SK-N-SH treated with all-trans-retinoic acid at 6 μM for 48 hours (cell line): ENCODE data around the gene RNF114.

Experiments used
- ATAC-seq: fragments of 200-7000 bp; cut with Tn5 transposase; 3 replicates; pipeline ENCODE4 v1.9.1; 2020; ENCODE audit warnings: mild to moderate bottlenecking, moderate library complexity
- ARNTL ChIP-seq: fragments of 450-650 bp; formaldehyde crosslinking; IDR thresholded peaks from 2 replicates; pipeline ENCODE4 v1.5.0; 2020; ENCODE audit warnings: low read depth, mild to moderate bottlenecking, moderate library complexity, borderline replicate concordance
- BACH2 ChIP-seq: fragments of 250-450 bp; sonication (Bioruptor Pico); IDR thresholded peaks from 2 replicates; pipeline ENCODE4 v1.9.0; 2021; ENCODE audit warnings: mild to moderate bottlenecking, borderline replicate concordance
- CREB5 ChIP-seq: fragments of 250-450 bp; sonication (Bioruptor Pico); IDR thresholded peaks from 2 replicates; pipeline ENCODE4 v1.5.1; 2020; ENCODE audit warnings: low read depth, mild to moderate bottlenecking, moderate library complexity
- CSDC2 ChIP-seq: fragments of 250-450 bp; sonication (Bioruptor Pico); IDR thresholded peaks from 2 replicates; pipeline ENCODE4 v1.5.0; 2020; ENCODE audit warnings: mild to moderate bottlenecking, moderate library complexity
- ESRRG ChIP-seq: fragments of 250-450 bp; sonication (Bioruptor Pico); IDR thresholded peaks from 2 replicates; pipeline ENCODE4 v1.6.1; 2021; ENCODE audit warnings: mild to moderate bottlenecking
- GLIS3 ChIP-seq: fragments of 250-450 bp; sonication (Bioruptor Pico); IDR thresholded peaks from 2 replicates; pipeline ENCODE4 v1.5.0; 2020; ENCODE audit warnings: mild to moderate bottlenecking, moderate library complexity
- ISL1 ChIP-seq: fragments of 250-450 bp; sonication (Bioruptor Pico); IDR thresholded peaks from 2 replicates; pipeline ENCODE4 v2.1.2; 2022; ENCODE audit warnings: mild to moderate bottlenecking, moderate library complexity
- OSR1 ChIP-seq: fragments of 250-450 bp; sonication (Bioruptor Pico); IDR thresholded peaks from 2 replicates; pipeline ENCODE4 v1.8.0; 2022; ENCODE audit warnings: moderate library complexity, mild to moderate bottlenecking, inconsistent platforms
- PATZ1 ChIP-seq: fragments of 250-450 bp; sonication (Bioruptor Pico); IDR thresholded peaks from 2 replicates; pipeline ENCODE4 v1.8.0; 2020; ENCODE audit warnings: mild to moderate bottlenecking, moderate library complexity, borderline replicate concordance
- POU6F1 ChIP-seq: fragments of 250-450 bp; sonication (Bioruptor Pico); IDR thresholded peaks from 2 replicates; pipeline ENCODE4 v1.8.0; 2021; ENCODE audit warnings: low read depth, mild to moderate bottlenecking, moderate library complexity, borderline replicate concordance
- PPARA ChIP-seq: fragments of 250-450 bp; sonication (Bioruptor Pico); IDR thresholded peaks from 2 replicates; pipeline ENCODE4 v1.5.0; 2020; ENCODE audit warnings: mild to moderate bottlenecking, borderline replicate concordance
- RARB ChIP-seq: fragments of 250-450 bp; sonication (Bioruptor Pico); IDR thresholded peaks from 2 replicates; pipeline ENCODE4 v1.8.0; 2021; ENCODE audit warnings: mild to moderate bottlenecking, moderate library complexity
- SNAI2 ChIP-seq: fragments of 250-450 bp; sonication (Bioruptor Pico); IDR thresholded peaks from 2 replicates; pipeline ENCODE4 v1.5.0; 2020; ENCODE audit warnings: mild to moderate bottlenecking, moderate library complexity
- TCF4 ChIP-seq: fragments of 250-450 bp; sonication (Bioruptor Pico); IDR thresholded peaks from 2 replicates; pipeline ENCODE4 v1.8.0; 2021; ENCODE audit warnings: mild to moderate bottlenecking, moderate library complexity, borderline replicate concordance
- TOX ChIP-seq: fragments of 250-450 bp; sonication (Bioruptor Pico); IDR thresholded peaks from 2 replicates; pipeline ENCODE4 v1.8.0; 2021; ENCODE audit warnings: mild to moderate bottlenecking, moderate library complexity, borderline replicate concordance
- ZC3H10 ChIP-seq: fragments of 250-450 bp; sonication (Bioruptor Pico); IDR thresholded peaks from 2 replicates; pipeline ENCODE4 v1.5.1; 2021; ENCODE audit warnings: mild to moderate bottlenecking, moderate library complexity
- ZFP3 ChIP-seq: fragments of 250-450 bp; sonication (Bioruptor Pico); IDR thresholded peaks from 2 replicates; pipeline ENCODE4 v1.5.0; 2020; ENCODE audit warnings: mild to moderate bottlenecking, moderate library complexity
- ZFP30 ChIP-seq: fragments of 450-650 bp; formaldehyde crosslinking; IDR thresholded peaks from 2 replicates; pipeline ENCODE4 v1.5.0; 2022; ENCODE audit warnings: mild to moderate bottlenecking, moderate library complexity
- ZNF565 ChIP-seq: fragments of 450-650 bp; formaldehyde crosslinking; conservative IDR thresholded peaks from 2 replicates; pipeline ENCODE4 v1.5.0; 2020; ENCODE audit warnings: low read depth, mild to moderate bottlenecking, moderate library complexity
- ZNF70 ChIP-seq: fragments of 450-650 bp; formaldehyde crosslinking; IDR thresholded peaks from 2 replicates; pipeline ENCODE4 v1.5.0; 2020; ENCODE audit warnings: mild to moderate bottlenecking, moderate library complexity
- ZNF8 ChIP-seq: fragments of 450-650 bp; formaldehyde crosslinking; IDR thresholded peaks from 2 replicates; pipeline ENCODE4 v1.5.0; 2020; ENCODE audit warnings: mild to moderate bottlenecking, moderate library complexity
- TF ChIP-seq, protein P1 (sequence below): fragments of 250-450 bp; sonication (Bioruptor Pico); IDR thresholded peaks from 2 replicates; pipeline ENCODE4 v1.5.1; 2021; ENCODE audit warnings: mild to moderate bottlenecking, moderate library complexity

The RNF114 gene

DNA sequence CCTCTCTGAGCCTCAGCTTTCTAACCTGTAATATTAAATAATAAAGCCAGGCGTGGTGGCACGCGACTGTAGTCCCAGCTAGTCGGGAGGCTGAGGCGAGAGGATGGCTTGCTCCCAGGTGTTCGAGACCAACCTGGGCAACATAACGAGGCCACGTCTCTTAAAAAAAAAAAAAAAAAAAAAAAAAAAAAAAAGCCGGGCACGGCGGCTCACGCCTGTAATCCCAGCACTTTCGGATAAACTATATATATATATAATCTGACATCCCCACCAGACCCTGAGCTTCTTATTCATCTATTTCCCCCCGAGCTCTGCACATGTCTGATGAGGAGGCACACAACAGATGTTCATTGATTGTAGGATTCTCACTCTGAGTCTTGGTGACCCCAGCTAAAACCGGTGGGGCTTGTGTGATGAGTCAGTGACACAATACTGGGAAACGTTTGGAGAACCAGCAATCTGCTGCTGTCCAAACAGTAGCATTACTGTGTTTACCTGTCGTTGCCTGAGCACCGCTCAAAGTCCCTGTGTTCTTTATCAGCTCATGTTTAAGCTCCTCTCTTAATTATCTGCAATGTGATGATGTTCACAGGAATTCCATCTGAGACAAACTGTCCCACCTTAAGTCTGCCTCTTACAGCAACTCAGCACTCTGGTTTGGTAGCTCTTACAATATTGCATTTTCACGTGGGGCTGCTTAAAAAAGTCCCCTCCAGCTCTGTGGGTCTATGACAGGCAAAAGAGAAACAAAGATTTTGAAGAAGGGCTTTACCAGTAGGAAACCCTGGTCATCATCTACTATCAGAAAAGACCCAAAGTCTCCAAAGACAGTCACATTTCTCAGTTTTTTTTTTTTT, 19.8 kb upstream of the RNF114 start:
- ATAC-seq, result no peak
- TF ChIP-seq POU6F1 (CRISPR knock-in tag) (no peak), ISL1 (CRISPR knock-in tag) (0 out of 2 replicates have a peak, but pooled peaks have one; percentile 4), ZNF70 (CRISPR knock-in tag) (no peak), ESRRG (CRISPR knock-in tag) (no peak), PATZ1 (0 out of 2 replicates have a peak, but pooled peaks have one; percentile 2), OSR1 (CRISPR knock-in tag) (0 out of 2 replicates have a peak, but pooled peaks have one; percentile 74), PPARA (no peak)

- ATAC-seq, result no peak
- TF ChIP-seq POU6F1 (CRISPR knock-in tag) (no peak), OSR1 (CRISPR knock-in tag) (no peak), ARNTL (CRISPR knock-in tag) (no peak), TCF4 (CRISPR knock-in tag) (no peak), ZFP3 (CRISPR knock-in tag) (no peak), ZC3H10 (CRISPR knock-in tag) (no peak), ESRRG (CRISPR knock-in tag) (no peak), CREB5 (CRISPR knock-in tag) (no peak), ZNF70 (CRISPR knock-in tag) (no peak), ISL1 (CRISPR knock-in tag) (no peak), TOX (CRISPR knock-in tag) (no peak), ZNF565 (no peak), BACH2 (CRISPR knock-in tag) (no peak), PATZ1 (no peak), GLIS3 (no peak), CSDC2 (no peak)
Measured at GRCh38 chr20:49918446-49918845, 17.8 kb upstream of the RNF114 start.

- ATAC-seq, result no peak
- TF ChIP-seq RARB (CRISPR knock-in tag) (no peak), TCF4 (CRISPR knock-in tag) (no peak), CREB5 (CRISPR knock-in tag) (no peak), ZFP3 (CRISPR knock-in tag) (no peak), ZNF70 (CRISPR knock-in tag) (no peak), ZNF8 (no peak), ZC3H10 (CRISPR knock-in tag) (no peak), CSDC2 (no peak), POU6F1 (CRISPR knock-in tag) (no peak), ARNTL (CRISPR knock-in tag) (no peak), SNAI2 (CRISPR knock-in tag) (no peak), ZNF565 (no peak), ZFP30 (CRISPR knock-in tag) (no peak)
- TF ChIP-seq, protein P1, sequence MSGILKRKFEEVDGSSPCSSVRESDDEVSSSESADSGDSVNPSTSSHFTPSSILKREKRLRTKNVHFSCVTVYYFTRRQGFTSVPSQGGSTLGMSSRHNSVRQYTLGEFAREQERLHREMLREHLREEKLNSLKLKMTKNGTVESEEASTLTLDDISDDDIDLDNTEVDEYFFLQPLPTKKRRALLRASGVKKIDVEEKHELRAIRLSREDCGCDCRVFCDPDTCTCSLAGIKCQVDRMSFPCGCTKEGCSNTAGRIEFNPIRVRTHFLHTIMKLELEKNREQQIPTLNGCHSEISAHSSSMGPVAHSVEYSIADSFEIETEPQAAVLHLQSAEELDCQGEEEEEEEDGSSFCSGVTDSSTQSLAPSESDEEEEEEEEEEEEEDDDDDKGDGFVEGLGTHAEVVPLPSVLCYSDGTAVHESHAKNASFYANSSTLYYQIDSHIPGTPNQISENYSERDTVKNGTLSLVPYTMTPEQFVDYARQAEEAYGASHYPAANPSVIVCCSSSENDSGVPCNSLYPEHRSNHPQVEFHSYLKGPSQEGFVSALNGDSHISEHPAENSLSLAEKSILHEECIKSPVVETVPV (CRISPR knock-in tag), result no peak
Measured at GRCh38 chr20:49919009-49919408, 17.2 kb upstream of the RNF114 start.
